BJ (cell line): ENCODE results near the gene DMRTC2. TPM values are rescaled to one million over a fixed set of nuclear protein-coding genes. Genes with fewer than 3 reads are reported as not detected.
A peak's percentile ranks its signal among the peaks of the same experiment; 100 is the strongest.

Source experiments
- CTCF ChIA-PET: fragments of 350-600 bp; formaldehyde crosslinking; extraction: SDS; loops from one replicate; lab custom pipeline; 2021; ENCODE audit warnings: antibody characterized with exemption, inconsistent platforms; lab: Yijun Ruan, JAX
- POLR2A ChIA-PET: fragments of 300-600 bp; sonication (Branson Sonifier 250); formaldehyde crosslinking; extraction: SDS; loops from one replicate; lab custom pipeline; 2021; ENCODE audit warnings: antibody characterized with exemption; lab: Charles Lee
- DNase-seq: peaks from one replicate; pipeline ENCODE4 v3.0.0-alpha.2; 2011; ENCODE audit warnings: low read depth
- H3K27me3 ChIP-seq: 2 replicates; pipeline ENCODE4 v1.6.0; 2011; ENCODE audit warnings: low read length; ENCODE audit not compliant: control insufficient read depth, insufficient read depth
- H3K36me3 ChIP-seq: 2 replicates; pipeline ENCODE4 v1.5.1; 2011; ENCODE audit warnings: low read length; ENCODE audit not compliant: control insufficient read depth, insufficient read depth
- H3K4me3 ChIP-seq: 2 replicates; pipeline ENCODE4 v1.5.1; 2011; ENCODE audit warnings: low read depth, mild to moderate bottlenecking, control low read depth, low read length
- CTCF ChIP-seq: IDR thresholded peaks from 2 replicates; pipeline ENCODE4 v1.5.1; 2011; ENCODE audit warnings: low read depth, mild to moderate bottlenecking, control low read depth, inconsistent platforms, low read length, moderate library complexity; ENCODE audit not compliant: insufficient read depth
- polyA plus RNA-seq: library from polyadenylated mRNA; depleted of rRNA; stranded (reverse); fragments of >200 nt; gene quantifications from 2 replicates; pipeline ENCODE4 v1.2.3, GENCODE V29; 2011

Gene DMRTC2
- polyA plus RNA-seq, 1 experiment, result not detected

- DNase-seq, result no peak
- TF ChIP-seq CTCF, result no peak
- POLR2A ChIA-PET, result interaction anchor here (0.6 kb wide), 1 partner anchor 42 kb away, joined by 13 read pairs; no protein-coding TSS in a partner anchor
- peaks cover 2% of the 10 kb centered on the region; the same call in 1 of the 2 replicates for H3K36me3 ChIP-seq
- H3K4me3 ChIP-seq, result peak within 1 kb of the TSS; percentile 99
- H3K27me3 ChIP-seq, result no peaks in the 10 kb centered on the region
- CTCF ChIA-PET, result interaction anchor here (0.8 to 2.3 kb wide), 3 partner anchors 9 to 75 kb away, joined by 3 to 7 read pairs (median 4); no protein-coding TSS in a partner anchor
Measured at GRCh38 chr19:41882568-41883462, 38.0 kb downstream of the DMRTC2 start, which contains the start of gene ARHGEF1. Gene ARHGEF1 (plus strand): TSS chr19:41883184. CDS start chr19:41888083, 4,899 bp downstream.

- ChIA-PET CTCF (interaction anchor here (0.7 to 2.3 kb wide), 3 partner anchors 10 to 74 kb away, joined by 3 to 7 read pairs (median 3); no protein-coding TSS in a partner anchor), POLR2A (no interaction called here)
- DNase-seq, result no peak
- H3K27me3 ChIP-seq, result no peaks in the 10 kb centered on the region
- no peak for TF ChIP-seq CTCF
- H3K36me3 ChIP-seq, result peaks cover 5% of the 10 kb centered on the region
- peak overlapping the region; percentile 99 for H3K4me3 ChIP-seq
Measured at GRCh38 chr19:41883463-41883820, 38.6 kb downstream of the DMRTC2 start.

DNA sequence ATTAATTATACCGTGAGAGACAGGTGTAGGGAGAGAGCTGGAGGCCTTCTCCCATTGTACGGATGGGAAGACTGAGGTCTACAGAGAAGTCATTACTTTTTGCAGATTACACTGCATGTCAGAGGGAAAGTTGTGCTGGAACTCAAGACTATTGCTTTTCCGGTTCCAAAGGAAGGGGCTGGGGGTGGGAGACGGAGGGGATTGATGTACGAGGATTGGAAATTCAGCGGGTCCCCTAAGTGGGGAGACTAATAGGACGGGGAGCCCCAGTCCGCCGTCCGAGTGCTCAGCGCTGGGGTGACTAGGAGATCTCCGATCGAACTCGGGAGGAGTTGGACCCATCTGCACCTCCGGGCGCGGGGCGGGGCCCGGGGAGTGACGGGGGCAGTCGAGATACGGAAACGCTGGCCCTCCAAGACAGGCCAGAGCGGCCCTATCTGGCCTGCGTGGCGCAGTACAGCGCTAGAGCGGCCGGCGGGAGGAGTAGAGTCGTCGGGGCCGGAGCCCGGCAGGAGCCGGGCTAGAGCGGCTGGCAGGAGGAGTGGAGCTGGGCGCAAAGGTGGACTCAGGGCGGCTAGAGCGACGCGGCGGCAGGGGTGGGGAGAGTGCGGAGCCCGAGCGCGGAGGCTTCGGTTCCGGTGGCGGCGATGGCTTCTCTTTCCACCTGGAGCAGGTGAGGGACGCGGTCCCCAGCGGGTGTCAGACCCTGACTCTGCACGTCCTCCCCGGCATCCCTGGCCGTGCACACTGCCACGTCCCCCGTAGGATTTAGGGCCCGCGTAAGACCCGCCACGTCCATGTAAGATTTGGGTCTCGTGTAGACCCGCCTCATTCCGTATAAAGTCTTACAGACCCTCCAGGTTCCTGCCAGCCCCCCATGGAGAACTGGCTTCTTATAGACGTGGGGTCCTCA lies 39.2 kb downstream of the DMRTC2 start:
- Histone ChIP-seq H3K4me3 (peak overlapping the region; percentile 99), H3K27me3 (no peaks in the 10 kb centered on the region), H3K36me3 (peaks cover 8% of the 10 kb centered on the region)
- ChIA-PET CTCF (interaction anchor here (0.7 to 2.3 kb wide), 6 partner anchors 10 to 74 kb away, joined by 3 to 7 read pairs (median 3); no protein-coding TSS in a partner anchor), POLR2A (no interaction called here)
- peak; percentile 73 for DNase-seq
- TF ChIP-seq CTCF, result peak; percentile 32; the same call in 1 of the 2 replicates

GRCh38 chr19:41886761-41887710 lies 42.2 kb downstream of the DMRTC2 start:
- CTCF ChIA-PET, result interaction anchor here (1.1 to 1.6 kb wide), 3 partner anchors 12 to 64 kb away, joined by 3 to 4 read pairs (median 4); no protein-coding TSS in a partner anchor
- no peak for DNase-seq
- POLR2A ChIA-PET, result no interaction called here
- no peak for TF ChIP-seq CTCF
- Histone ChIP-seq H3K36me3 (peaks cover 19% of the 10 kb centered on the region), H3K27me3 (no peaks in the 10 kb centered on the region), H3K4me3 (no peak overlapping the region)
